Ishikawa (cell line): ENCODE data around the gene KCTD7.
A peak's percentile ranks its signal among the peaks of the same experiment; 100 is the strongest.

Experiments used
- CEBPB ChIP-seq: IDR thresholded peaks from 2 replicates; pipeline ENCODE4 v1.6.1; 2012
- CREB1 ChIP-seq: IDR thresholded peaks from 2 replicates; pipeline ENCODE4 v1.6.1; 2012; ENCODE audit warnings: low read depth
- EGR1 ChIP-seq: IDR thresholded peaks from 2 replicates; pipeline ENCODE4 v1.6.1; 2012
- EP300 ChIP-seq: IDR thresholded peaks from 2 replicates; pipeline ENCODE4 v1.6.1; 2012; ENCODE audit warnings: borderline replicate concordance
- FOXM1 ChIP-seq: IDR thresholded peaks from 2 replicates; pipeline ENCODE4 v1.6.1; 2012; ENCODE audit warnings: low read depth, borderline replicate concordance
- NFIC ChIP-seq: IDR thresholded peaks from 2 replicates; pipeline ENCODE4 v1.6.1; 2012
- RAD21 ChIP-seq: IDR thresholded peaks from 2 replicates; pipeline ENCODE4 v1.6.1; 2012; ENCODE audit warnings: low read depth
- TAF1 ChIP-seq: IDR thresholded peaks from 2 replicates; pipeline ENCODE4 v1.6.1; 2012; ENCODE audit warnings: low read depth, mild to moderate bottlenecking
- TCF12 ChIP-seq: IDR thresholded peaks from 2 replicates; pipeline ENCODE4 v1.6.1; 2012; ENCODE audit warnings: low read depth
- TEAD4 ChIP-seq: IDR thresholded peaks from 2 replicates; pipeline ENCODE4 v1.6.1; 2012
- YY1 ChIP-seq: IDR thresholded peaks from 2 replicates; pipeline ENCODE4 v1.6.1; 2012; ENCODE audit warnings: low read depth
- ZBTB7A ChIP-seq: IDR thresholded peaks from 2 replicates; pipeline ENCODE4 v1.6.1; 2012; ENCODE audit warnings: low read depth
- TF ChIP-seq, protein P1 (sequence below): IDR thresholded peaks from 2 replicates; pipeline ENCODE4 v1.6.1; 2012
- TF ChIP-seq, protein P2 (sequence below): IDR thresholded peaks from 2 replicates; pipeline ENCODE4 v1.6.1; 2012; ENCODE audit warnings: low read depth, mild to moderate bottlenecking
- TF ChIP-seq, protein P3 (sequence below): IDR thresholded peaks from 2 replicates; pipeline ENCODE4 v1.6.1; 2012

Gene KCTD7

DNA sequence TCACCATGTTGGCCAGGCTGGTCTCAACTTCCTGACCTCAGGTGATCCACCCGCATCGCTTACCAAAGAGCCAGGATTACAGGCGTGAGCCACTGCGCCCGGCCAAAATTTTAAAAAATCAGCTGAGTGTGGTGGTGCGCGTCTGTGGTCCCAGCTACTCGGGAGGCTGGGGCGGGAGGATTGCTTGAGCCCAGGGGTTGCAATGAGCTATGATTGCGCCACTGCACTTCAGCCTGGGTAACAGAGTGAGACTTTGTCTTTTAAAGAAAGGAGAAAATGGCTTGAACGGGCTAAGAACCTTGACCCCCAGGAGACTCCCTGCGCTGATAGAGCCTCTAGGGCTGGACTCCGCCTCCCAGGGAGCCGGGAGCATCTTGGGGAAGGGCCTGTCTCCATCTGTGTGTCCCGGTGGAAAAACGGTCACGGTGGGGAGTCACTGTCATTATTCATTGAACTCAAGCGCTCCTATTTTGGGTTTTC lies 760 bp upstream of the KCTD7 start:
- TF ChIP-seq CEBPB = 0 out of 2 replicates have a peak, but pooled peaks have one; percentile 21
- no peak for TF ChIP-seq TCF12

DNA sequence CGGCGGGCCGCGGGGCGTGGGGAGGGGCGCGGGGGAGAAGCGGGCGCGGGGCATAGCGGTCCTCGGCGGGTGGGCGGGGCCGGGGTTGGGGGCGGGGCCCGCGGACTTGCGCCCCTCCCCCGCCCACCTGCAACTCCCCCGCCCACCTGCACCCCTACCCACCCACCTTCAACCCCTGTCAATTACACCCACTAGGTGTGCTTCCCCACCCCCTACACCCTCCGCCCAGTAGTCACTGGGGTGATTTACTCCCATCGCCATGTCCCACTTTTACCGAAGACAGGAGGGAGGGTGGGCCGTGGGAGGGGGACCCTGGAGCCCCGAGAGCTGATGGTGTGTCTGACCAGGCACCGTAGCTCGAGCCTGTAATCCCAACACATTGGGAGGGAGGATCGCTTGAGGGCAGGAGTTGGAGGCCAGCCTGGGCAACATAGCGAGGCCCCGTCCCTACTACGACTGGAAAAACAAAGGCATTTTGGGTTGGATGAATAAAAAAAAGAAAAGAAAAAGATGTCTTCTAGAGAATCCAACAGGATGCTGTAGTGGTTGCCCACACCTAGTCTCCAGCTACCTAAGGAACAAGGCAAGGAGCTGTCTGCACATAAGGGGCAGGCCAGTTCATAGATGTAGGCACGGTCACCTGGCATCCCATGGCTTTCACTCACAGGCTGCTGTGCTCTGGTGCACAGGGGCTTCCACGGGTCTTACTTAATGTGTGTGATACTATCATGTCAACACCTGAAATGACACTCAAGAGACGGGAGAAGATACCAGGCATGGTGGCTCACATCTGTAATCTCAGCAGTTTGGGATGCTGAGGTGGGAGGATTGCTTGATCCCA lies 761 bp downstream of the KCTD7 start:
- no peak for TF ChIP-seq CEBPB
- TF ChIP-seq NFIC = no peak
- TF ChIP-seq ZBTB7A = no peak
- no peak for TF ChIP-seq FOXM1
- TF ChIP-seq, protein P1, sequence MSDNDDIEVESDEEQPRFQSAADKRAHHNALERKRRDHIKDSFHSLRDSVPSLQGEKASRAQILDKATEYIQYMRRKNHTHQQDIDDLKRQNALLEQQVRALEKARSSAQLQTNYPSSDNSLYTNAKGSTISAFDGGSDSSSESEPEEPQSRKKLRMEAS = no peak
- TF ChIP-seq, protein P2, sequence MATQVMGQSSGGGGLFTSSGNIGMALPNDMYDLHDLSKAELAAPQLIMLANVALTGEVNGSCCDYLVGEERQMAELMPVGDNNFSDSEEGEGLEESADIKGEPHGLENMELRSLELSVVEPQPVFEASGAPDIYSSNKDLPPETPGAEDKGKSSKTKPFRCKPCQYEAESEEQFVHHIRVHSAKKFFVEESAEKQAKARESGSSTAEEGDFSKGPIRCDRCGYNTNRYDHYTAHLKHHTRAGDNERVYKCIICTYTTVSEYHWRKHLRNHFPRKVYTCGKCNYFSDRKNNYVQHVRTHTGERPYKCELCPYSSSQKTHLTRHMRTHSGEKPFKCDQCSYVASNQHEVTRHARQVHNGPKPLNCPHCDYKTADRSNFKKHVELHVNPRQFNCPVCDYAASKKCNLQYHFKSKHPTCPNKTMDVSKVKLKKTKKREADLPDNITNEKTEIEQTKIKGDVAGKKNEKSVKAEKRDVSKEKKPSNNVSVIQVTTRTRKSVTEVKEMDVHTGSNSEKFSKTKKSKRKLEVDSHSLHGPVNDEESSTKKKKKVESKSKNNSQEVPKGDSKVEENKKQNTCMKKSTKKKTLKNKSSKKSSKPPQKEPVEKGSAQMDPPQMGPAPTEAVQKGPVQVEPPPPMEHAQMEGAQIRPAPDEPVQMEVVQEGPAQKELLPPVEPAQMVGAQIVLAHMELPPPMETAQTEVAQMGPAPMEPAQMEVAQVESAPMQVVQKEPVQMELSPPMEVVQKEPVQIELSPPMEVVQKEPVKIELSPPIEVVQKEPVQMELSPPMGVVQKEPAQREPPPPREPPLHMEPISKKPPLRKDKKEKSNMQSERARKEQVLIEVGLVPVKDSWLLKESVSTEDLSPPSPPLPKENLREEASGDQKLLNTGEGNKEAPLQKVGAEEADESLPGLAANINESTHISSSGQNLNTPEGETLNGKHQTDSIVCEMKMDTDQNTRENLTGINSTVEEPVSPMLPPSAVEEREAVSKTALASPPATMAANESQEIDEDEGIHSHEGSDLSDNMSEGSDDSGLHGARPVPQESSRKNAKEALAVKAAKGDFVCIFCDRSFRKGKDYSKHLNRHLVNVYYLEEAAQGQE = no peak
- TF ChIP-seq, protein P3, sequence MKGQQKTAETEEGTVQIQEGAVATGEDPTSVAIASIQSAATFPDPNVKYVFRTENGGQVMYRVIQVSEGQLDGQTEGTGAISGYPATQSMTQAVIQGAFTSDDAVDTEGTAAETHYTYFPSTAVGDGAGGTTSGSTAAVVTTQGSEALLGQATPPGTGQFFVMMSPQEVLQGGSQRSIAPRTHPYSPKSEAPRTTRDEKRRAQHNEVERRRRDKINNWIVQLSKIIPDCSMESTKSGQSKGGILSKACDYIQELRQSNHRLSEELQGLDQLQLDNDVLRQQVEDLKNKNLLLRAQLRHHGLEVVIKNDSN = no peak
- no peak for TF ChIP-seq RAD21
- no peak for TF ChIP-seq TAF1
- no peak for TF ChIP-seq CREB1
- TF ChIP-seq YY1 = no peak
- no peak for TF ChIP-seq TCF12
- no peak for TF ChIP-seq TEAD4
- TF ChIP-seq EP300 = no peak
- no peak for TF ChIP-seq EGR1

DNA sequence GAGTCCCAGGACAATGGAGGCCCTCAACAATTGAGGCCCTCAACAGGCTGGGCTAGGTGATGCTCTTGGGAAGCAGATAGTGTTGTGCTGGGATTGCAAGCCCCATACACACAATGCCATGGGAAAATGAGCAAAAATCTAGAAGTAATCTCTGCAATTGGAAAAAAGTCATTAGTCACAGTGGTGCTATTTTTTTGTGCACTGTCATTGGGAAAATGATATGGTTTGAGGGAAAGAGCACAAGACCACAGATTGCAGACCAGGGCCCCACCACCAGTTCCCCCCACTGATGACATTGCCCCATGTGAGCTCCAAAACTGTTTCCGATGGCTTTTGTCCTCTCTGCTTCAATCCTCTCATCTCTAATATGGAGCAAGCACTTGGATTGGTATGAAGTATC lies 1.9 kb downstream of the KCTD7 start:
- TF ChIP-seq RAD21 (no peak), EP300 (no peak), FOXM1 (no peak), CEBPB (no peak), YY1 (no peak), ZBTB7A (no peak), NFIC (no peak), CREB1 (no peak), TEAD4 (no peak)
- TF ChIP-seq, protein P2 = no peak
- TF ChIP-seq, protein P3 = no peak
- TF ChIP-seq, protein P1 = no peak

DNA sequence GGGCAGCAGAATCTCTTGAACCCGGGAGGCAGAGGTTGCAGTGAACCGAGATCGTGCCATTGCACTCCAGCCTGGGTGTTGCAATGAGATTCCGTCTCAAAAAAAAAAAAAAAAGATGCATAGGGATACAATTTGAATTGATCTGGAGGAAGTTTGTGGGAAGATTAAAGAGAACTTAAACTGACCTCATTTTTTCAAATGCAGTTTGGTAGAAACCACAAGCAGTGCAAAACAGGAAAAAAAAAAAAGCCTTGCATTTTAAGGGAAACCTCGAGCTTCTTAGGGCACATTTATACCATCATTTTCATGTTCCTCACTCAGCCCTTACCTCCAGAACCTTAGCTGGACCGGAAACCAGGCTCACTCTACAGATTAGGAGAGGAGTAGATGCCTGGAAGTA lies 2.8 kb downstream of the KCTD7 start:
- TF ChIP-seq TEAD4 = no peak
- TF ChIP-seq TCF12 = no peak
- TF ChIP-seq YY1 = no peak
- TF ChIP-seq ZBTB7A = no peak
- no peak for TF ChIP-seq CREB1
- TF ChIP-seq, protein P2 = no peak
- TF ChIP-seq FOXM1 = no peak
- TF ChIP-seq, protein P1 = no peak
- no peak for TF ChIP-seq NFIC
- no peak for TF ChIP-seq EGR1
- no peak for TF ChIP-seq EP300
- no peak for TF ChIP-seq TAF1
- TF ChIP-seq, protein P3 = no peak
